WTC11 (cell line): Measurements from ENCODE around the gene SLC2A10.

Experiments used
- ESRRA ChIP-seq: sonication (generic); formaldehyde crosslinking; IDR thresholded peaks from 2 replicates; pipeline ENCODE4 v1.8.1; 2022; ENCODE audit warnings: mild to moderate bottlenecking, missing genetic modification reagents, borderline replicate concordance
- SOX15 ChIP-seq: fragments of 250-450 bp; sonication (Bioruptor Pico); IDR thresholded peaks from 2 replicates; pipeline ENCODE4 v1.9.0; 2021; ENCODE audit warnings: mild to moderate bottlenecking

GRCh38 chr20:46722450-46722849 is 13.0 kb downstream of the SLC2A10 start:
- TF ChIP-seq SOX15 (no peak), ESRRA (CRISPR knock-in tag) (no peak)
